H1 (cell line): ENCODE data around the gene GAS2. TPM values are rescaled to one million over a fixed set of nuclear protein-coding genes. Genes with fewer than 3 reads are reported as not detected.

ENCODE experiments used
- CTCF ChIA-PET: fragments of 300-600 bp; sonication (Branson Sonifier 250); formaldehyde crosslinking; loops from one replicate; lab custom pipeline; 2021; ENCODE audit not compliant: partially characterized antibody; lab: Charles Lee
- POLR2A ChIA-PET: fragments of 300-600 bp; sonication (Branson Sonifier 250); formaldehyde crosslinking; loops from one replicate; lab custom pipeline; 2021; ENCODE audit warnings: inconsistent platforms; ENCODE audit not compliant: partially characterized antibody; lab: Charles Lee
- DNase-seq, 2 experiments: peaks; one replicate each; pipeline versions ENCODE4 v3.0.0 to v3.0.0-alpha.2; 2010 to 2022; ENCODE audit warnings: low spot score in 2 of 2, low read depth in 1 of 2, mixed read lengths in 1 of 2
- FAIRE-seq: peaks from 2 replicates; lab custom pipeline; 2011; peaks lifted over from hg19 to GRCh38; lab: Jason Lieb, UNC
- H2AFZ ChIP-seq: 2 replicates; pipeline ENCODE4 v1.8.1; 2012; ENCODE audit warnings: low read length, inconsistent platforms
- H2AK5ac ChIP-seq: 2 replicates; pipeline ENCODE4 v1.6.1; 2013; ENCODE audit warnings: low read depth, low read length
- H2BK120ac ChIP-seq: replicated peaks from 2 replicates; pipeline ENCODE3; 2013; ENCODE audit warnings: low read depth, low read length, inconsistent platforms
- H2BK12ac ChIP-seq: 2 replicates; pipeline ENCODE4 v1.6.1; 2013; ENCODE audit warnings: low read depth, low read length
- H2BK15ac ChIP-seq: 2 replicates; pipeline ENCODE4 v1.6.1; 2013; ENCODE audit warnings: low read length
- H2BK20ac ChIP-seq: 2 replicates; pipeline ENCODE4 v1.6.1; 2013; ENCODE audit warnings: low read length
- H2BK5ac ChIP-seq: 2 replicates; pipeline ENCODE4 v1.6.1; 2013; ENCODE audit warnings: low read depth, low read length
- H3K14ac ChIP-seq: 2 replicates; pipeline ENCODE4 v1.6.1; 2013; ENCODE audit warnings: inconsistent platforms; ENCODE audit not compliant: insufficient read length
- H3K18ac ChIP-seq: 2 replicates; pipeline ENCODE4 v1.6.1; 2013; ENCODE audit warnings: low read length; ENCODE audit errors: extremely low read depth
- H3K23ac ChIP-seq: 2 replicates; pipeline ENCODE4 v1.6.1; 2013; ENCODE audit warnings: inconsistent platforms; ENCODE audit not compliant: insufficient read length
- H3K23me2 ChIP-seq: 2 replicates; pipeline ENCODE4 v1.6.1; 2013; ENCODE audit warnings: low read depth, low read length
- H3K27ac ChIP-seq: 2 replicates; pipeline ENCODE4 v1.6.1; 2011; ENCODE audit warnings: low read depth, low read length, inconsistent platforms
- H3K27me3 ChIP-seq, 4 experiments: replicated peaks in 1 of 4; 1 replicate in 1 of 4; 2 replicates in 3 of 4; pipeline versions ENCODE4 v1.6.1 to v1.8.1; 2011 to 2013; ENCODE audit warnings: low read length in 3 of 4, mild to moderate bottlenecking in 3 of 4, inconsistent platforms in 2 of 4, mixed read lengths in 2 of 4, moderate library complexity in 1 of 4; ENCODE audit not compliant: control insufficient read depth in 3 of 4, insufficient read depth in 3 of 4; ENCODE audit errors: extremely low read depth in 1 of 4
- H3K36me3 ChIP-seq, 4 experiments: 2 replicates each; pipeline versions ENCODE4 v1.6.1 to v1.8.1; 2011 to 2013; ENCODE audit warnings: mild to moderate bottlenecking in 4 of 4, low read length in 3 of 4, moderate library complexity in 2 of 4, control low read depth in 1 of 4, inconsistent platforms in 1 of 4; ENCODE audit not compliant: insufficient read depth in 4 of 4, control insufficient read depth in 2 of 4
- H3K4ac ChIP-seq: replicated peaks from 2 replicates; pipeline ENCODE3; 2013; ENCODE audit warnings: low read length, low read depth, mixed read lengths, inconsistent platforms; ENCODE audit not compliant: insufficient read length
- H3K4me1 ChIP-seq, 4 experiments: replicated peaks in 1 of 4; 1 replicate in 1 of 4; 2 replicates in 3 of 4; pipeline versions ENCODE4 v1.6.1 to v1.8.1; 2011 to 2013; ENCODE audit warnings: low read length in 3 of 4, inconsistent platforms in 2 of 4, mixed read lengths in 1 of 4; ENCODE audit not compliant: insufficient read depth in 4 of 4, control insufficient read depth in 3 of 4
- H3K4me2 ChIP-seq, 2 experiments: 2 replicates each; pipeline versions ENCODE4 v1.6.1 to v1.8.1; 2011 to 2013; ENCODE audit warnings: low read depth in 2 of 2, low read length in 2 of 2, control low read depth in 1 of 2, inconsistent platforms in 1 of 2, mild to moderate bottlenecking in 1 of 2; ENCODE audit not compliant: insufficient read depth in 1 of 2
- H3K4me3 ChIP-seq, 4 experiments: fragments of 200-600, 300-600 bp in 1 of 4; sonication (generic), shearing (Covaris generic), sonication (Bioruptor Twin) in 1 of 4; 2 replicates each; pipeline versions ENCODE4 v1.5.1 to v1.8.1; 2011 to 2016; ENCODE audit warnings: low read length in 4 of 4, low read depth in 3 of 4, control low read depth in 2 of 4, inconsistent platforms in 2 of 4, mild to moderate bottlenecking in 2 of 4, mixed read lengths in 1 of 4, moderate library complexity in 1 of 4; ENCODE audit not compliant: insufficient read depth in 2 of 4; ENCODE audit errors: extremely low read depth in 1 of 4
- H3K56ac ChIP-seq: replicated peaks from 2 replicates; pipeline ENCODE3; 2013; ENCODE audit warnings: low read depth, mild to moderate bottlenecking, mixed read lengths, low read length, inconsistent platforms; ENCODE audit not compliant: insufficient read length
- H3K79me1 ChIP-seq: 2 replicates; pipeline ENCODE4 v1.6.1; 2013; ENCODE audit warnings: low read depth, low read length, control low read depth
- H3K79me2 ChIP-seq, 2 experiments: 2 replicates each; pipeline versions ENCODE4 v1.6.1 to v1.8.1; 2012 to 2013; ENCODE audit warnings: low read length in 2 of 2, mild to moderate bottlenecking in 2 of 2, inconsistent platforms in 1 of 2; ENCODE audit not compliant: insufficient read depth in 2 of 2, control insufficient read depth in 1 of 2
- H3K9ac ChIP-seq, 4 experiments: replicated peaks in 1 of 4; 1 replicate in 1 of 4; 2 replicates in 3 of 4; pipeline versions ENCODE4 v1.6.1 to v1.8.1; 2011 to 2013; ENCODE audit warnings: low read depth in 3 of 4, low read length in 3 of 4, control low read depth in 2 of 4, mild to moderate bottlenecking in 2 of 4, moderate library complexity in 2 of 4, inconsistent platforms in 1 of 4; ENCODE audit errors: extremely low read depth in 1 of 4
- H3K9me3 ChIP-seq, 2 experiments: 2 replicates each; pipeline versions ENCODE4 v1.6.1 to v1.8.1; 2012 to 2013; ENCODE audit warnings: mild to moderate bottlenecking in 2 of 2, moderate library complexity in 2 of 2, control low read depth in 1 of 2, inconsistent platforms in 1 of 2, low read depth in 1 of 2, low read length in 1 of 2, mixed read lengths in 1 of 2; ENCODE audit not compliant: insufficient read depth in 2 of 2
- H4K20me1 ChIP-seq, 2 experiments: replicated peaks in 1 of 2; 2 replicates each; pipeline versions ENCODE3 to v1.8.1; 2011 to 2013; ENCODE audit warnings: inconsistent platforms in 2 of 2, low read length in 2 of 2, mild to moderate bottlenecking in 1 of 2; ENCODE audit not compliant: insufficient read depth in 2 of 2, control insufficient read depth in 1 of 2
- H4K5ac ChIP-seq: 2 replicates; pipeline ENCODE4 v1.6.1; 2013; ENCODE audit warnings: low read length, low read depth, mixed read lengths, inconsistent platforms; ENCODE audit not compliant: insufficient read length
- H4K8ac ChIP-seq: 2 replicates; pipeline ENCODE4 v1.8.0; 2013; ENCODE audit warnings: mild to moderate bottlenecking, moderate library complexity, low read length, inconsistent platforms; ENCODE audit not compliant: insufficient read depth; ENCODE audit errors: extremely low read depth
- H4K91ac ChIP-seq: replicated peaks from 2 replicates; pipeline ENCODE3; 2013; ENCODE audit warnings: low read length, mixed read lengths, inconsistent platforms; ENCODE audit not compliant: insufficient read length
- CHD2 ChIP-seq: IDR thresholded peaks from 2 replicates; pipeline ENCODE4 v1.6.1; 2012; ENCODE audit warnings: low read length, improper control_type of control experiment
- TBP ChIP-seq: IDR thresholded peaks from 2 replicates; pipeline ENCODE4 v1.6.1; 2011; ENCODE audit warnings: low read depth, low read length, improper control_type of control experiment
- WGBS, 2 experiments: shearing (Covaris generic) in 1 of 2; methylation state at CpG; one replicate each; pipeline versions ENCODE4 v1.1.6 to v1.1.7; 2013 to 2015; ENCODE audit warnings: low lambda C conversion rate in 2 of 2, mixed read lengths in 2 of 2, inconsistent platforms in 1 of 2, low coverage in 1 of 2, missing lambda C conversion rate in 1 of 2; ENCODE audit not compliant: insufficient replicate concordance in 2 of 2, insufficient coverage in 1 of 2, insufficient read length in 1 of 2; ENCODE audit errors: extremely low coverage in 1 of 2, missing lambda C conversion rate in 1 of 2; 5-methylcytosine and 5-hydroxymethylcytosine counted together
- polyA plus RNA-seq, 7 experiments: library from polyadenylated mRNA; depleted of rRNA in 3 of 7; stranded (reverse) in 5 of 7; unstranded in 2 of 7; fragments of >200 nt in 5 of 7; fragments of 200-250 nt in 2 of 7; gene quantifications; 1 replicate in 5 of 7; 2 replicates in 1 of 7; 4 replicates in 1 of 7; pipeline versions ENCODE4 v1.2.1 to v1.2.3, GENCODE V29; 2011 to 2013; ENCODE audit warnings: missing spikeins in 2 of 7, mixed read lengths in 2 of 7
- total RNA-seq: library from RNA; stranded (reverse); fragmentation: NEBNext Ultra II Directional; extraction: Animal tissue kit (Norgen Biotek cat#: 25700); gene quantifications from 2 replicates; pipeline ENCODE4 v1.2.1, GENCODE V29; 2021

GAS2 gene
- total and polyA plus RNA-seq, 2 of the 8 experiments (the other 6 are each of a cell fraction or from before 2014, with no cell fraction given) = 0.70 to 1.7 TPM

- no peak overlapping the region for H3K56ac ChIP-seq
- no peaks in the 10 kb centered on the region for H3K9me3 ChIP-seq
- H3K27ac ChIP-seq = no peak overlapping the region
- no peak overlapping the region for H2BK5ac ChIP-seq
- no peak overlapping the region for H2BK120ac ChIP-seq
- H3K4ac ChIP-seq = no peak overlapping the region
- no peaks in the 10 kb centered on the region for H3K23me2 ChIP-seq
- no peak overlapping the region; the same call in 1 of the 2 replicates for H2AFZ ChIP-seq
- no peak overlapping the region for H3K4me2 ChIP-seq
- no peak overlapping the region for H2BK12ac ChIP-seq
- H3K79me1 ChIP-seq = no peaks in the 10 kb centered on the region
- no peak overlapping the region for H2BK15ac ChIP-seq
- no peak overlapping the region for H4K5ac ChIP-seq
- no peak overlapping the region for H4K8ac ChIP-seq
- H3K23ac ChIP-seq = no peak overlapping the region
- no peak overlapping the region for H3K14ac ChIP-seq
- no peak overlapping the region for H2AK5ac ChIP-seq
- H3K4me3 ChIP-seq = no peak overlapping the region
- H3K79me2 ChIP-seq = no peaks in the 10 kb centered on the region
- H4K20me1 ChIP-seq = no peaks in the 10 kb centered on the region
- H3K18ac ChIP-seq = no peak overlapping the region
- ChIA-PET POLR2A (no interaction called here), CTCF (interaction anchor here (1.1 to 1.4 kb wide), 2 partner anchors 10 to 19 kb away, joined by 3 read pairs; no protein-coding TSS in a partner anchor)
- no peaks in the 10 kb centered on the region for H3K27me3 ChIP-seq
- H4K91ac ChIP-seq = no peak overlapping the region
- no peak overlapping the region for H2BK20ac ChIP-seq
- WGBS, 2 experiments = 68% methylated on average over 2 of the region's 2 CpGs; no CpG with 5 or more reads in 1 of the 2 experiments
- no peak for DNase-seq
- no peak overlapping the region for H3K9ac ChIP-seq
- no peaks in the 10 kb centered on the region for H3K36me3 ChIP-seq
- H3K4me1 ChIP-seq = 0 out of 7 replicates have a peak, but pooled peaks cover 0 to 3% (median 0%) of the 10 kb centered on the region in 4 experiments
- FAIRE-seq = no peak
- TF ChIP-seq CHD2 (no peak), TBP (no peak)
Measured at GRCh38 chr11:22703591-22703990, 37.2 kb downstream of the GAS2 start.
